ENCODE measurements around the gene ATP6V0E1. TPM values are rescaled to one million over a fixed set of nuclear protein-coding genes. Genes with fewer than 3 reads are reported as not detected.
"Not testable (repeated sequence)": the region's sequence is repeated elsewhere in the genome, so short reads cannot be mapped to it uniquely, and the experiment has no call there.

ATP6V0E1 gene
- total RNA-seq, 1 donor from 2014 or later: 137 TPM

GRCh38 chr5:173075970-173076369 is 92.4 kb downstream of the ATP6V0E1 start:
- Mint-ChIP-seq H3K4me1 (ENCODE audit: low read depth) (peaks cover under 1% of the 10 kb centered on the region), H3K27ac (no peak overlapping the region), H3K27me3 (no peaks in the 10 kb centered on the region), H3K9me3 (ENCODE audit: low read depth) (no peaks in the 10 kb centered on the region), H3K36me3 (ENCODE audit: insufficient read depth) (peaks cover 1% of the 10 kb centered on the region), H3K4me3 (ENCODE audit: low read depth) (no peak overlapping the region)
- DNase-seq (ENCODE audit: low spot score, unreplicated experiment): no peak
- no peak for TF ChIP-seq CTCF (IDR thresholded peaks at IDR 0.05; ENCODE audit: unreplicated experiment)

GRCh38 chr5:173076471-173076870 is 92.9 kb downstream of the ATP6V0E1 start:
- DNase-seq (ENCODE audit: low spot score, unreplicated experiment); H3K4me1 Mint-ChIP-seq (ENCODE audit: low read depth); H3K4me3 Mint-ChIP-seq (ENCODE audit: low read depth); H3K9me3 Mint-ChIP-seq (ENCODE audit: low read depth); H3K27me3 Mint-ChIP-seq; H3K27ac Mint-ChIP-seq; H3K36me3 Mint-ChIP-seq (ENCODE audit: insufficient read depth): not testable (repeated sequence)

- H3K36me3 Mint-ChIP-seq (ENCODE audit: insufficient read depth): peaks cover 8% of the 10 kb centered on the region
- H3K27me3 Mint-ChIP-seq: no peaks in the 10 kb centered on the region
- no peak overlapping the region for H3K4me3 Mint-ChIP-seq (ENCODE audit: low read depth)
- H3K27ac Mint-ChIP-seq: no peak overlapping the region
- TF ChIP-seq CTCF (IDR thresholded peaks at IDR 0.05; ENCODE audit: unreplicated experiment): no peak
- H3K9me3 Mint-ChIP-seq (ENCODE audit: low read depth): no peaks in the 10 kb centered on the region
- no peak for DNase-seq (ENCODE audit: low spot score, unreplicated experiment)
- peaks cover 4% of the 10 kb centered on the region for H3K4me1 Mint-ChIP-seq (ENCODE audit: low read depth)
Measured at GRCh38 chr5:173078878-173079277, 95.3 kb downstream of the ATP6V0E1 start.

Other genes with a start within 250 kb of the ATP6V0E1 start
- gene DUSP1, start 212.6 kb upstream of the ATP6V0E1 start, total RNA-seq: 40.7 and 42.0 TPM in 2 replicates
- gene ERGIC1, start 149.5 kb upstream of the ATP6V0E1 start, total RNA-seq: 150 and 158 TPM in 2 replicates
- 36.1 and 38.4 TPM in 2 replicates for gene RPL26L1, start 24.3 kb upstream of the ATP6V0E1 start, total RNA-seq
- 17.4 and 17.8 TPM in 2 replicates for gene CREBRF, start 72.6 kb downstream of the ATP6V0E1 start, total RNA-seq
- gene BNIP1, start 160.8 kb downstream of the ATP6V0E1 start, total RNA-seq: 6.1 and 6.6 TPM in 2 replicates

All from progenitor cell of endocrine pancreas (in vitro differentiated cells).